Body of pancreas (tissue), 4 donors: ENCODE data around the gene KNCN.

Source experiments
- CTCF ChIP-seq, 7 experiments: fragments of 450-650 bp in 4 of 7; fragments of 200-600 bp in 3 of 7; sonication (generic) in 3 of 7; IDR thresholded peaks; one replicate each; pipeline ENCODE4 v1.5.1; 2016 to 2019; ENCODE audit warnings: antibody characterized with exemption in 7 of 7
- POLR2A ChIP-seq, 3 donors: fragments of 450-650 bp; IDR thresholded peaks; one replicate each; pipeline ENCODE4 v1.6.1; 2016; ENCODE audit warnings: antibody characterized with exemption in 3 of 3, mild to moderate bottlenecking in 2 of 3

- TF ChIP-seq CTCF (IDR thresholded peaks at IDR 0.05), result no peak
- no peak for TF ChIP-seq POLR2A (IDR thresholded peaks at IDR 0.05)
These were observed 49.9 kb downstream of the KNCN start for GRCh38 chr1:46501528-46501927.
